ENCODE results near the gene FN1. TPM values are rescaled to one million over a fixed set of nuclear protein-coding genes. Genes with fewer than 3 reads are reported as not detected.
"Not testable (repeated sequence)": the region's sequence is repeated elsewhere in the genome, so short reads cannot be mapped to it uniquely, and the experiment has no call there.

The FN1 gene
- polyA plus RNA-seq, 10 donors: 435 to 966 (median 608) TPM

GRCh38 chr2:215354771-215355695 lies 80.8 kb downstream of the FN1 start:
- no peak for DNase-seq

- DNase-seq: no peak
These were observed 83.3 kb downstream of the FN1 start for GRCh38 chr2:215352602-215353001.

GRCh38 chr2:215347878-215348277 lies 88.0 kb downstream of the FN1 start:
- no peak for DNase-seq

GRCh38 chr2:215338883-215339679 lies 96.8 kb downstream of the FN1 start:
- DNase-seq: no peak

GRCh38 chr2:215332872-215333595 lies 102.8 kb downstream of the FN1 start:
- no peak for DNase-seq

- DNase-seq: no peak
These were observed 107.8 kb downstream of the FN1 start for GRCh38 chr2:215328066-215328465.

- DNase-seq: no peak
These were observed 111.1 kb downstream of the FN1 start for GRCh38 chr2:215324811-215325210.

GRCh38 chr2:215320679-215321078 lies 115.2 kb downstream of the FN1 start:
- DNase-seq: no peak

GRCh38 chr2:215320102-215320501 lies 115.8 kb downstream of the FN1 start:
- no peak for DNase-seq

- DNase-seq: no peak
These were observed 116.4 kb downstream of the FN1 start for GRCh38 chr2:215319500-215319899.

GRCh38 chr2:215316336-215316735 lies 119.5 kb downstream of the FN1 start:
- no peak for DNase-seq

GRCh38 chr2:215315301-215315700 lies 120.6 kb downstream of the FN1 start:
- no peak for DNase-seq

GRCh38 chr2:215314896-215315295 lies 121.0 kb downstream of the FN1 start:
- no peak for DNase-seq

GRCh38 chr2:215313255-215313613 lies 122.6 kb downstream of the FN1 start:
- no peak for DNase-seq

GRCh38 chr2:215311625-215312396 lies 124.1 kb downstream of the FN1 start, which contains the start of gene ATIC:
Gene ATIC, plus strand, starts transcription at chr2:215312059. Its CDS starts 84 bp downstream, at chr2:215312143.
- DNase-seq: peak; percentile 89 to 96 (median 90)

GRCh38 chr2:215311259-215311624 lies 124.6 kb downstream of the FN1 start:
- not testable (repeated sequence) for DNase-seq

Other genes starting within 250 kb of the FN1 start
- gene ATIC, start 124.0 kb downstream of the FN1 start, polyA plus RNA-seq (ENCODE audit: insufficient read length in 10 of 10): 10 to 100 TPM; 36.4 to 78.2 (median 52.3) TPM